ENCODE data around the gene STK39. TPM values are rescaled to one million over a fixed set of nuclear protein-coding genes. Genes with fewer than 3 reads are reported as not detected.
"Not testable (repeated sequence)": the region's sequence is repeated elsewhere in the genome, so short reads cannot be mapped to it uniquely, and the experiment has no call there.

STK39 gene
- total RNA-seq = 10 to 100 TPM; 33.4 to 34.8 TPM

GRCh38 chr2:168247341-168248261 lies at the start of gene STK39:
Gene STK39 (minus strand): TSS chr2:168247595. CDS start chr2:168247435, 160 bp downstream.
- H3K27ac Mint-ChIP-seq = peak within 1 kb of the TSS; percentile 95
- peak; percentile 77 for ATAC-seq

GRCh38 chr2:168295051-168295450 lies 47.7 kb upstream of the STK39 start:
- Mint-ChIP-seq H3K27ac (no peak overlapping the region), H3K9me3 (ENCODE audit: insufficient read depth) (no peaks in the 10 kb centered on the region), H3K4me1 (ENCODE audit: low read depth) (no peaks in the 10 kb centered on the region), H3K4me3 (no peak overlapping the region), H3K27me3 (ENCODE audit: low read depth) (peaks cover 8% of the 10 kb centered on the region), H3K36me3 (ENCODE audit: low read depth) (no peaks in the 10 kb centered on the region)
- ChIA-PET POLR2A (no interaction called here), CTCF (interaction anchor here (1.3 kb wide), 1 partner anchor 52 kb away, joined by 3 read pairs; no protein-coding TSS in a partner anchor)
- ATAC-seq (no peak), DNase-seq (no peak)

More at GRCh38 chr2:168247341-168248261, at the start of gene STK39:
- DNase-seq = peak; percentile 78
- ChIA-PET CTCF (interaction anchor here (1.4 kb wide), 1 partner anchor 129 kb away, joined by 3 read pairs; no protein-coding TSS in a partner anchor), POLR2A (interaction anchor here (1.0 kb wide), 1 partner anchor 18 kb away, joined by 3 read pairs; no protein-coding TSS in a partner anchor)
- Mint-ChIP-seq H3K9me3 (ENCODE audit: insufficient read depth) (peaks cover 5% of the 10 kb centered on the region), H3K4me3 (peak within 1 kb of the TSS; percentile 90), H3K36me3 (ENCODE audit: low read depth) (peaks cover 13% of the 10 kb centered on the region), H3K27me3 (ENCODE audit: low read depth) (peaks cover 2% of the 10 kb centered on the region), H3K4me1 (ENCODE audit: low read depth) (peaks cover 36% of the 10 kb centered on the region)

GRCh38 chr2:168294409-168294808 lies 47.0 kb upstream of the STK39 start:
- ATAC-seq (no peak), DNase-seq (no peak)
- H3K4me3 Mint-ChIP-seq = no peak overlapping the region
- H3K36me3 Mint-ChIP-seq (ENCODE audit: low read depth) = no peaks in the 10 kb centered on the region
- H3K9me3 Mint-ChIP-seq (ENCODE audit: insufficient read depth) = no peaks in the 10 kb centered on the region
- POLR2A ChIA-PET = no interaction called here
- no peaks in the 10 kb centered on the region for H3K4me1 Mint-ChIP-seq (ENCODE audit: low read depth)
- H3K27me3 Mint-ChIP-seq (ENCODE audit: low read depth) = peaks cover 8% of the 10 kb centered on the region
- CTCF ChIA-PET = interaction anchor here (1.3 kb wide), 1 partner anchor 52 kb away, joined by 3 read pairs; no protein-coding TSS in a partner anchor
- no peak overlapping the region for H3K27ac Mint-ChIP-seq

- ChIA-PET POLR2A (no interaction called here), CTCF (no interaction called here)
- Mint-ChIP-seq H3K27ac (no peak overlapping the region), H3K9me3 (ENCODE audit: insufficient read depth) (no peaks in the 10 kb centered on the region), H3K4me1 (ENCODE audit: low read depth) (no peaks in the 10 kb centered on the region), H3K27me3 (ENCODE audit: low read depth) (peaks cover 8% of the 10 kb centered on the region), H3K36me3 (ENCODE audit: low read depth) (no peaks in the 10 kb centered on the region), H3K4me3 (no peak overlapping the region)
- DNase-seq (no peak), ATAC-seq (no peak)
Measured at GRCh38 chr2:168293766-168294165, 46.4 kb upstream of the STK39 start.

- no peak for ATAC-seq
Measured at GRCh38 chr2:168290391-168290790, 43.0 kb upstream of the STK39 start.

GRCh38 chr2:168289880-168290279 lies 42.5 kb upstream of the STK39 start:
- Mint-ChIP-seq H3K4me3 (no peak overlapping the region), H3K4me1 (ENCODE audit: low read depth) (no peaks in the 10 kb centered on the region), H3K9me3 (ENCODE audit: insufficient read depth) (no peaks in the 10 kb centered on the region), H3K36me3 (ENCODE audit: low read depth) (no peaks in the 10 kb centered on the region), H3K27ac (no peak overlapping the region), H3K27me3 (ENCODE audit: low read depth) (no peaks in the 10 kb centered on the region)
- DNase-seq (no peak), ATAC-seq (no peak)
- POLR2A ChIA-PET = no interaction called here
- CTCF ChIA-PET = no interaction called here

More at GRCh38 chr2:168290391-168290790, 43.0 kb upstream of the STK39 start:
- no peak overlapping the region for H3K4me3 Mint-ChIP-seq
- H3K4me1 Mint-ChIP-seq (ENCODE audit: low read depth) = no peaks in the 10 kb centered on the region
- H3K27me3 Mint-ChIP-seq (ENCODE audit: low read depth) = no peaks in the 10 kb centered on the region
- H3K9me3 Mint-ChIP-seq (ENCODE audit: insufficient read depth) = no peaks in the 10 kb centered on the region
- CTCF ChIA-PET = no interaction called here
- DNase-seq = no peak
- H3K27ac Mint-ChIP-seq = no peak overlapping the region
- H3K36me3 Mint-ChIP-seq (ENCODE audit: low read depth) = no peaks in the 10 kb centered on the region
- POLR2A ChIA-PET = no interaction called here

- Mint-ChIP-seq H3K4me1 (ENCODE audit: low read depth) (no peaks in the 10 kb centered on the region), H3K27ac (no peak overlapping the region), H3K27me3 (ENCODE audit: low read depth) (peaks cover 3% of the 10 kb centered on the region), H3K9me3 (ENCODE audit: insufficient read depth) (no peaks in the 10 kb centered on the region), H3K4me3 (no peak overlapping the region), H3K36me3 (ENCODE audit: low read depth) (no peaks in the 10 kb centered on the region)
- no peak for DNase-seq
- ATAC-seq = no peak
- CTCF ChIA-PET = no interaction called here
- POLR2A ChIA-PET = no interaction called here
Measured at GRCh38 chr2:168286535-168286934, 39.1 kb upstream of the STK39 start.

GRCh38 chr2:168278424-168278888 lies 31.1 kb upstream of the STK39 start:
- DNase-seq (no peak), ATAC-seq (no peak)
- Mint-ChIP-seq H3K9me3 (ENCODE audit: insufficient read depth) (no peaks in the 10 kb centered on the region), H3K27ac (no peak overlapping the region), H3K36me3 (ENCODE audit: low read depth) (no peaks in the 10 kb centered on the region), H3K4me1 (ENCODE audit: low read depth) (no peaks in the 10 kb centered on the region), H3K27me3 (ENCODE audit: low read depth) (peaks cover 15% of the 10 kb centered on the region), H3K4me3 (no peak overlapping the region)
- ChIA-PET POLR2A (no interaction called here), CTCF (no interaction called here)

GRCh38 chr2:168277276-168277675 lies 29.9 kb upstream of the STK39 start:
- DNase-seq (no peak), ATAC-seq (no peak)
- no peaks in the 10 kb centered on the region for H3K4me1 Mint-ChIP-seq (ENCODE audit: low read depth)
- H3K27me3 Mint-ChIP-seq (ENCODE audit: low read depth) = peaks cover 12% of the 10 kb centered on the region
- no peaks in the 10 kb centered on the region for H3K9me3 Mint-ChIP-seq (ENCODE audit: insufficient read depth)
- ChIA-PET POLR2A (no interaction called here), CTCF (no interaction called here)
- H3K27ac Mint-ChIP-seq = no peak overlapping the region
- no peaks in the 10 kb centered on the region for H3K36me3 Mint-ChIP-seq (ENCODE audit: low read depth)
- no peak overlapping the region for H3K4me3 Mint-ChIP-seq

GRCh38 chr2:168272225-168272624 lies 24.8 kb upstream of the STK39 start:
- Mint-ChIP-seq H3K27me3 (ENCODE audit: low read depth) (peaks cover 4% of the 10 kb centered on the region), H3K4me1 (ENCODE audit: low read depth) (no peaks in the 10 kb centered on the region), H3K9me3 (ENCODE audit: insufficient read depth) (no peaks in the 10 kb centered on the region), H3K27ac (no peak overlapping the region), H3K36me3 (ENCODE audit: low read depth) (no peaks in the 10 kb centered on the region), H3K4me3 (no peak overlapping the region)
- ChIA-PET POLR2A (no interaction called here), CTCF (no interaction called here)
- DNase-seq = no peak
- ATAC-seq = no peak

GRCh38 chr2:168262926-168263325 lies 15.5 kb upstream of the STK39 start:
- H3K36me3 Mint-ChIP-seq (ENCODE audit: low read depth); H3K27me3 Mint-ChIP-seq (ENCODE audit: low read depth); POLR2A ChIA-PET; ATAC-seq; H3K4me1 Mint-ChIP-seq (ENCODE audit: low read depth); H3K4me3 Mint-ChIP-seq; CTCF ChIA-PET; DNase-seq; H3K9me3 Mint-ChIP-seq (ENCODE audit: insufficient read depth); H3K27ac Mint-ChIP-seq: not testable (repeated sequence)

- Mint-ChIP-seq H3K4me3 (no peak overlapping the region), H3K27me3 (ENCODE audit: low read depth) (peaks cover 2% of the 10 kb centered on the region), H3K9me3 (ENCODE audit: insufficient read depth) (peaks cover 5% of the 10 kb centered on the region), H3K36me3 (ENCODE audit: low read depth) (peaks cover 5% of the 10 kb centered on the region), H3K4me1 (ENCODE audit: low read depth) (peaks cover 4% of the 10 kb centered on the region), H3K27ac (no peak overlapping the region)
- ChIA-PET CTCF (no interaction called here), POLR2A (no interaction called here)
- ATAC-seq = no peak
- DNase-seq = no peak
Measured at GRCh38 chr2:168256448-168256847, 9.1 kb upstream of the STK39 start.
